22Rv1 (cell line): Measurements from ENCODE around the gene DPP6.

ENCODE experiments used
- CTCF ChIP-seq: fragments of 450-650 bp; IDR thresholded peaks from 2 replicates; pipeline ENCODE4 v1.5.1; 2017; ENCODE audit warnings: mild to moderate bottlenecking
- ZFX ChIP-seq: fragments of 450-650 bp; IDR thresholded peaks from 2 replicates; pipeline ENCODE4 v1.6.1; 2017; ENCODE audit warnings: antibody characterized with exemption, borderline replicate concordance

- TF ChIP-seq ZFX (no peak), CTCF (no peak)
Observed at GRCh38 chr7:154581251-154581890, 529.2 kb downstream of the DPP6 start.
